ENCODE measurements around the gene STIM1. TPM values are rescaled to one million over a fixed set of nuclear protein-coding genes. Genes with fewer than 3 reads are reported as not detected.

Gene STIM1
- total RNA-seq, 1 donor from 2014 or later, result 40.4 TPM

GRCh38 chr11:3959015-3959902 lies 103.8 kb downstream of the STIM1 start:
- intact Hi-C loops (cut with DNase I), result loop anchor here (5.0 kb wide), 1 partner anchor 88 kb away; no protein-coding TSS in a partner anchor
- DNase-seq (ENCODE audit: low spot score), result no peak

- DNase-seq (ENCODE audit: low spot score), result no peak
- intact Hi-C loops (cut with DNase I), result loop anchor here (5.0 kb wide), 1 partner anchor 87 kb away; no protein-coding TSS in a partner anchor
Observed at GRCh38 chr11:3959903-3960265, 104.4 kb downstream of the STIM1 start.

GRCh38 chr11:3962406-3962840 lies 107.0 kb downstream of the STIM1 start:
- intact Hi-C loops (cut with DNase I), result no loop called here
- DNase-seq (ENCODE audit: low spot score), result no peak

- no peak for DNase-seq (ENCODE audit: low spot score)
- intact Hi-C loops (cut with DNase I), result no loop called here
Observed at GRCh38 chr11:3964056-3964455, 108.6 kb downstream of the STIM1 start.

- intact Hi-C loops (cut with DNase I), result no loop called here
- no peak for DNase-seq (ENCODE audit: low spot score)
Observed at GRCh38 chr11:3964935-3965604, 109.6 kb downstream of the STIM1 start.

GRCh38 chr11:3967695-3968094 lies 112.2 kb downstream of the STIM1 start:
- DNase-seq (ENCODE audit: low spot score), result no peak
- intact Hi-C loops (cut with DNase I), result no loop called here

GRCh38 chr11:3969200-3969599 lies 113.7 kb downstream of the STIM1 start:
- DNase-seq (ENCODE audit: low spot score), result no peak
- intact Hi-C loops (cut with DNase I), result no loop called here

- DNase-seq (ENCODE audit: low spot score), result no peak
- intact Hi-C loops (cut with DNase I), result no loop called here
Observed at GRCh38 chr11:3969613-3970012, 114.1 kb downstream of the STIM1 start.

GRCh38 chr11:3970108-3970507 lies 114.6 kb downstream of the STIM1 start:
- intact Hi-C loops (cut with DNase I), result no loop called here
- no peak for DNase-seq (ENCODE audit: low spot score)

GRCh38 chr11:3971756-3972404 lies 116.4 kb downstream of the STIM1 start:
- DNase-seq (ENCODE audit: low spot score), result no peak
- intact Hi-C loops (cut with DNase I), result no loop called here

- intact Hi-C loops (cut with DNase I), result no loop called here
- no peak for DNase-seq (ENCODE audit: low spot score)
Observed at GRCh38 chr11:3972431-3972830, 117.0 kb downstream of the STIM1 start.

GRCh38 chr11:3977078-3977477 lies 121.6 kb downstream of the STIM1 start:
- DNase-seq (ENCODE audit: low spot score), result no peak
- intact Hi-C loops (cut with DNase I), result no loop called here

- DNase-seq (ENCODE audit: low spot score), result no peak
- intact Hi-C loops (cut with DNase I), result no loop called here
Observed at GRCh38 chr11:3981084-3981633, 125.7 kb downstream of the STIM1 start.

- DNase-seq (ENCODE audit: low spot score), result no peak
Observed at GRCh38 chr11:3982431-3982830, 127.0 kb downstream of the STIM1 start.

GRCh38 chr11:3983101-3983500 lies 127.6 kb downstream of the STIM1 start:
- no peak for DNase-seq (ENCODE audit: low spot score)
- intact Hi-C loops (cut with DNase I), result no loop called here

More at GRCh38 chr11:3982431-3982830, 127.0 kb downstream of the STIM1 start:
- intact Hi-C loops (cut with DNase I), result no loop called here

- DNase-seq (ENCODE audit: low spot score), result no peak
- intact Hi-C loops (cut with DNase I), result no loop called here
Observed at GRCh38 chr11:3984896-3985295, 129.4 kb downstream of the STIM1 start.

GRCh38 chr11:3985631-3986030 lies 130.2 kb downstream of the STIM1 start:
- intact Hi-C loops (cut with DNase I), result no loop called here
- no peak for DNase-seq (ENCODE audit: low spot score)

GRCh38 chr11:3986301-3986700 lies 130.8 kb downstream of the STIM1 start:
- DNase-seq (ENCODE audit: low spot score), result no peak
- intact Hi-C loops (cut with DNase I), result no loop called here

- intact Hi-C loops (cut with DNase I), result no loop called here
- DNase-seq (ENCODE audit: low spot score), result no peak
Observed at GRCh38 chr11:3989276-3989920, 133.9 kb downstream of the STIM1 start.

- DNase-seq (ENCODE audit: low spot score), result no peak
- intact Hi-C loops (cut with DNase I), result no loop called here
Observed at GRCh38 chr11:3989921-3990290, 134.4 kb downstream of the STIM1 start.

All from cardiac septum (tissue), 1 donor.